ENCODE data around the gene KRTAP1-1. TPM values are rescaled to one million over a fixed set of nuclear protein-coding genes. Genes with fewer than 3 reads are reported as not detected.
"Not testable (repeated sequence)": the region's sequence is repeated elsewhere in the genome, so short reads cannot be mapped to it uniquely, and the experiment has no call there.

Gene KRTAP1-1
- total and polyA plus RNA-seq, 2 donors, result 0.14 TPM; not detected in 1

GRCh38 chr17:41009301-41009760 is 31.9 kb downstream of the KRTAP1-1 start:
- no peaks in the 10 kb centered on the region for H3K9me3 ChIP-seq (ENCODE audit: control insufficient read depth in 2 of 2, insufficient read depth in 1 of 2, low read length in 1 of 2)

GRCh38 chr17:41008811-41009210 is 32.4 kb downstream of the KRTAP1-1 start, which contains the start of gene KRTAP3-1:
Gene KRTAP3-1 (minus strand): TSS chr17:41009128. CDS start chr17:41009074, 54 bp downstream.
- Histone ChIP-seq H3K36me3 (ENCODE audit: control insufficient read depth in 2 of 2, insufficient read depth in 2 of 2, low read length in 1 of 2) (no peaks in the 10 kb centered on the region), H3K4me1 (ENCODE audit: control insufficient read depth in 2 of 2, insufficient read depth in 2 of 2, low read length in 2 of 2) (no peaks in the 10 kb centered on the region), H3K4me3 (ENCODE audit: low read length in 2 of 2) (no peak within 1 kb of the TSS), H3K27me3 (ENCODE audit: control insufficient read depth in 2 of 2, insufficient read depth in 1 of 2, low read length in 1 of 2) (peaks cover 0 to 5% of the 10 kb centered on the region in 2 donors), H3K27ac (ENCODE audit: low read depth in 1 of 2, low read length in 1 of 2) (no peak within 1 kb of the TSS), H3K9me3 (ENCODE audit: control insufficient read depth in 2 of 2, insufficient read depth in 1 of 2, low read length in 1 of 2) (no peaks in the 10 kb centered on the region)
- no peak for DNase-seq (ENCODE audit: low read depth in 6 of 9, low spot score in 9 of 9)
- 98% methylated on average over 8 of the region's 8 CpGs for WGBS

More at GRCh38 chr17:41009301-41009760, 31.9 kb downstream of the KRTAP1-1 start:
- H3K4me3 ChIP-seq (ENCODE audit: low read length in 2 of 2), result no peak overlapping the region
- H3K4me1 ChIP-seq (ENCODE audit: control insufficient read depth in 2 of 2, insufficient read depth in 2 of 2, low read length in 2 of 2), result no peaks in the 10 kb centered on the region
- H3K27me3 ChIP-seq (ENCODE audit: control insufficient read depth in 2 of 2, insufficient read depth in 1 of 2, low read length in 1 of 2), result peaks cover 0 to 5% of the 10 kb centered on the region in 2 donors
- DNase-seq (ENCODE audit: low read depth in 6 of 9, low spot score in 9 of 9), result no peak
- WGBS, result 90% methylated on average over 4 of the region's 4 CpGs
- no peaks in the 10 kb centered on the region for H3K36me3 ChIP-seq (ENCODE audit: control insufficient read depth in 2 of 2, insufficient read depth in 2 of 2, low read length in 1 of 2)
- no peak overlapping the region for H3K27ac ChIP-seq (ENCODE audit: low read depth in 1 of 2, low read length in 1 of 2)

- DNase-seq (ENCODE audit: low read depth in 6 of 9, low spot score in 9 of 9), result no peak
- H3K27me3 ChIP-seq (ENCODE audit: control insufficient read depth in 2 of 2, insufficient read depth in 1 of 2, low read length in 1 of 2), result peaks cover 0 to 5% of the 10 kb centered on the region in 2 donors
- 98% methylated on average over 3 of the region's 3 CpGs for WGBS
- no peaks in the 10 kb centered on the region for H3K4me1 ChIP-seq (ENCODE audit: control insufficient read depth in 2 of 2, insufficient read depth in 2 of 2, low read length in 2 of 2)
- H3K4me3 ChIP-seq (ENCODE audit: low read length in 2 of 2), result no peak overlapping the region
- no peaks in the 10 kb centered on the region for H3K9me3 ChIP-seq (ENCODE audit: control insufficient read depth in 2 of 2, insufficient read depth in 1 of 2, low read length in 1 of 2)
- no peaks in the 10 kb centered on the region for H3K36me3 ChIP-seq (ENCODE audit: control insufficient read depth in 2 of 2, insufficient read depth in 2 of 2, low read length in 1 of 2)
- H3K27ac ChIP-seq (ENCODE audit: low read depth in 1 of 2, low read length in 1 of 2), result no peak overlapping the region
Measured at GRCh38 chr17:41004397-41004796, 36.9 kb downstream of the KRTAP1-1 start.

GRCh38 chr17:41003926-41004325 is 37.3 kb downstream of the KRTAP1-1 start:
- no peak for DNase-seq (ENCODE audit: low read depth in 6 of 9, low spot score in 9 of 9)
- Histone ChIP-seq H3K27ac (ENCODE audit: low read depth in 1 of 2, low read length in 1 of 2) (no peak overlapping the region), H3K4me1 (ENCODE audit: control insufficient read depth in 2 of 2, insufficient read depth in 2 of 2, low read length in 2 of 2) (no peaks in the 10 kb centered on the region), H3K27me3 (ENCODE audit: control insufficient read depth in 2 of 2, insufficient read depth in 1 of 2, low read length in 1 of 2) (peaks cover 0 to 5% of the 10 kb centered on the region in 2 donors), H3K4me3 (ENCODE audit: low read length in 2 of 2) (no peak overlapping the region), H3K36me3 (ENCODE audit: control insufficient read depth in 2 of 2, insufficient read depth in 2 of 2, low read length in 1 of 2) (no peaks in the 10 kb centered on the region), H3K9me3 (ENCODE audit: control insufficient read depth in 2 of 2, insufficient read depth in 1 of 2, low read length in 1 of 2) (no peaks in the 10 kb centered on the region)
- WGBS, result 89% methylated on average over 4 of the region's 4 CpGs

- H3K36me3 ChIP-seq (ENCODE audit: control insufficient read depth in 2 of 2, insufficient read depth in 2 of 2, low read length in 1 of 2), result no peaks in the 10 kb centered on the region
- DNase-seq (ENCODE audit: low read depth in 6 of 9, low spot score in 9 of 9), result no peak
- no peaks in the 10 kb centered on the region for H3K4me1 ChIP-seq (ENCODE audit: control insufficient read depth in 2 of 2, insufficient read depth in 2 of 2, low read length in 2 of 2)
- H3K4me3 ChIP-seq (ENCODE audit: low read length in 2 of 2), result no peak overlapping the region
- H3K9me3 ChIP-seq (ENCODE audit: control insufficient read depth in 2 of 2, insufficient read depth in 1 of 2, low read length in 1 of 2), result no peaks in the 10 kb centered on the region
- peaks cover 0 to 3% of the 10 kb centered on the region in 2 donors for H3K27me3 ChIP-seq (ENCODE audit: control insufficient read depth in 2 of 2, insufficient read depth in 1 of 2, low read length in 1 of 2)
- WGBS, result 88% methylated on average over 5 of the region's 5 CpGs
- no peak overlapping the region for H3K27ac ChIP-seq (ENCODE audit: low read depth in 1 of 2, low read length in 1 of 2)
Measured at GRCh38 chr17:41002814-41003213, 38.4 kb downstream of the KRTAP1-1 start.

- WGBS, result 86% methylated on average over 4 of the region's 4 CpGs
- Histone ChIP-seq H3K4me1 (ENCODE audit: control insufficient read depth in 2 of 2, insufficient read depth in 2 of 2, low read length in 2 of 2) (no peaks in the 10 kb centered on the region), H3K4me3 (ENCODE audit: low read length in 2 of 2) (no peak overlapping the region), H3K27me3 (ENCODE audit: control insufficient read depth in 2 of 2, insufficient read depth in 1 of 2, low read length in 1 of 2) (peaks cover 0 to 5% of the 10 kb centered on the region in 2 donors), H3K27ac (ENCODE audit: low read depth in 1 of 2, low read length in 1 of 2) (no peak overlapping the region), H3K36me3 (ENCODE audit: control insufficient read depth in 2 of 2, insufficient read depth in 2 of 2, low read length in 1 of 2) (no peaks in the 10 kb centered on the region), H3K9me3 (ENCODE audit: control insufficient read depth in 2 of 2, insufficient read depth in 1 of 2, low read length in 1 of 2) (no peaks in the 10 kb centered on the region)
- DNase-seq (ENCODE audit: low read depth in 6 of 9, low spot score in 9 of 9), result no peak
Measured at GRCh38 chr17:41001795-41002194, 39.5 kb downstream of the KRTAP1-1 start.

- H3K36me3 ChIP-seq (ENCODE audit: control insufficient read depth in 2 of 2, insufficient read depth in 2 of 2, low read length in 1 of 2); DNase-seq (ENCODE audit: low read depth in 6 of 9, low spot score in 9 of 9): not testable (repeated sequence)
- 91% methylated on average over 6 of the region's 6 CpGs for WGBS
Measured at GRCh38 chr17:40999563-40999962, 41.7 kb downstream of the KRTAP1-1 start, which contains the start of gene KRTAP3-2. Gene KRTAP3-2 (minus strand): TSS chr17:40999906. CDS start chr17:40999853, 53 bp downstream.

GRCh38 chr17:40997361-40997760 is 43.9 kb downstream of the KRTAP1-1 start:
- peaks cover 0 to 2% of the 10 kb centered on the region in 2 donors for H3K27me3 ChIP-seq (ENCODE audit: control insufficient read depth in 2 of 2, insufficient read depth in 1 of 2, low read length in 1 of 2)
- H3K27ac ChIP-seq (ENCODE audit: low read depth in 1 of 2, low read length in 1 of 2), result no peak overlapping the region
- WGBS, result 91% methylated on average over 2 of the region's 2 CpGs
- H3K36me3 ChIP-seq (ENCODE audit: control insufficient read depth in 2 of 2, insufficient read depth in 2 of 2, low read length in 1 of 2), result no peaks in the 10 kb centered on the region
- H3K4me1 ChIP-seq (ENCODE audit: control insufficient read depth in 2 of 2, insufficient read depth in 2 of 2, low read length in 2 of 2), result no peaks in the 10 kb centered on the region
- no peak for DNase-seq (ENCODE audit: low read depth in 6 of 9, low spot score in 9 of 9)
- H3K9me3 ChIP-seq (ENCODE audit: control insufficient read depth in 2 of 2, insufficient read depth in 1 of 2, low read length in 1 of 2), result no peaks in the 10 kb centered on the region
- H3K4me3 ChIP-seq (ENCODE audit: low read length in 2 of 2), result no peak overlapping the region

More at GRCh38 chr17:40999563-40999962, 41.7 kb downstream of the KRTAP1-1 start, which contains the start of gene KRTAP3-2:
- H3K4me1 ChIP-seq (ENCODE audit: control insufficient read depth in 2 of 2, insufficient read depth in 2 of 2, low read length in 2 of 2); H3K4me3 ChIP-seq (ENCODE audit: low read length in 2 of 2); H3K9me3 ChIP-seq (ENCODE audit: control insufficient read depth in 2 of 2, insufficient read depth in 1 of 2, low read length in 1 of 2); H3K27ac ChIP-seq (ENCODE audit: low read depth in 1 of 2, low read length in 1 of 2); H3K27me3 ChIP-seq (ENCODE audit: control insufficient read depth in 2 of 2, insufficient read depth in 1 of 2, low read length in 1 of 2): not testable (repeated sequence)

GRCh38 chr17:40996829-40997228 is 44.4 kb downstream of the KRTAP1-1 start:
- Histone ChIP-seq H3K9me3 (ENCODE audit: control insufficient read depth in 2 of 2, insufficient read depth in 1 of 2, low read length in 1 of 2) (no peaks in the 10 kb centered on the region), H3K27ac (ENCODE audit: low read depth in 1 of 2, low read length in 1 of 2) (no peak overlapping the region), H3K36me3 (ENCODE audit: control insufficient read depth in 2 of 2, insufficient read depth in 2 of 2, low read length in 1 of 2) (no peaks in the 10 kb centered on the region), H3K4me3 (ENCODE audit: low read length in 2 of 2) (no peak overlapping the region), H3K27me3 (ENCODE audit: control insufficient read depth in 2 of 2, insufficient read depth in 1 of 2, low read length in 1 of 2) (peaks cover 0 to 2% of the 10 kb centered on the region in 2 donors), H3K4me1 (ENCODE audit: control insufficient read depth in 2 of 2, insufficient read depth in 2 of 2, low read length in 2 of 2) (no peaks in the 10 kb centered on the region)
- WGBS, result 83% methylated on average over 4 of the region's 4 CpGs
- no peak for DNase-seq (ENCODE audit: low read depth in 6 of 9, low spot score in 9 of 9)
